Mucosa of rectum (tissue), 2 donors: Measurements from ENCODE around the gene DENND1A.
A peak's percentile ranks its signal among the peaks of the same experiment; 100 is the strongest.
"Not testable (repeated sequence)": the region's sequence is repeated elsewhere in the genome, so short reads cannot be mapped to it uniquely, and the experiment has no call there.

Experiments
- H3K27ac ChIP-seq, 2 donors: one replicate each; pipeline ENCODE4 v1.7.0; 2013; ENCODE audit warnings: inconsistent platforms in 2 of 2, low read depth in 2 of 2, low read length in 2 of 2
- H3K27me3 ChIP-seq, 2 donors: one replicate each; pipeline ENCODE4 v1.7.0; 2013; ENCODE audit warnings: low read length in 2 of 2; ENCODE audit not compliant: control insufficient read depth in 2 of 2, insufficient read depth in 2 of 2
- H3K36me3 ChIP-seq, 2 donors: one replicate each; pipeline ENCODE4 v1.7.0; 2013; ENCODE audit warnings: low read length in 2 of 2; ENCODE audit not compliant: control insufficient read depth in 2 of 2, insufficient read depth in 2 of 2
- H3K4me1 ChIP-seq, 2 donors: one replicate each; pipeline ENCODE4 v1.7.0; 2013; ENCODE audit warnings: low read length in 2 of 2, mild to moderate bottlenecking in 1 of 2; ENCODE audit not compliant: control insufficient read depth in 2 of 2, insufficient read depth in 2 of 2
- H3K4me3 ChIP-seq, 2 donors: one replicate each; pipeline ENCODE4 v1.7.0; 2013; ENCODE audit warnings: low read length in 2 of 2
- H3K9ac ChIP-seq, 2 donors: one replicate each; pipeline ENCODE4 v1.7.0; 2013; ENCODE audit warnings: low read length in 2 of 2, low read depth in 1 of 2, mild to moderate bottlenecking in 1 of 2
- H3K9me3 ChIP-seq, 2 donors: one replicate each; pipeline ENCODE4 v1.7.0; 2013; ENCODE audit warnings: low read length in 2 of 2; ENCODE audit not compliant: control insufficient read depth in 2 of 2
- donor health status: healthy.
- donor health status: Normal muscosa, but diverticular disease.

The DENND1A gene

GRCh38 chr9:123338710-123339665 lies 590.9 kb downstream of the DENND1A start:
- H3K9me3 ChIP-seq, result no peaks in the 10 kb centered on the region
- no peaks in the 10 kb centered on the region for H3K27me3 ChIP-seq
- peak overlapping the region; percentile 25 to 58 for H3K4me3 ChIP-seq
- H3K9ac ChIP-seq, result peak overlapping the region in 1 of 2 donors; percentile 41
- peak overlapping the region; percentile 54 to 72 for H3K27ac ChIP-seq
- peaks cover 0 to 10% of the 10 kb centered on the region in 2 donors for H3K4me1 ChIP-seq
- no peaks in the 10 kb centered on the region for H3K36me3 ChIP-seq

GRCh38 chr9:123337971-123338370 lies 592.0 kb downstream of the DENND1A start:
- Histone ChIP-seq H3K36me3 (no peaks in the 10 kb centered on the region), H3K9me3 (no peaks in the 10 kb centered on the region), H3K27ac (peak overlapping the region in 1 of 2 donors; percentile 72), H3K4me1 (peaks cover 0 to 10% of the 10 kb centered on the region in 2 donors), H3K9ac (no peak overlapping the region), H3K4me3 (no peak overlapping the region), H3K27me3 (no peaks in the 10 kb centered on the region)

- Histone ChIP-seq H3K4me3 (no peak overlapping the region), H3K9ac (no peak overlapping the region), H3K27me3 (no peaks in the 10 kb centered on the region), H3K9me3 (no peaks in the 10 kb centered on the region), H3K36me3 (no peaks in the 10 kb centered on the region), H3K4me1 (peaks cover 0 to 10% of the 10 kb centered on the region in 2 donors), H3K27ac (no peak overlapping the region)
These were observed 593.0 kb downstream of the DENND1A start for GRCh38 chr9:123336959-123337358.

GRCh38 chr9:123336449-123336848 lies 593.5 kb downstream of the DENND1A start:
- no peaks in the 10 kb centered on the region for H3K9me3 ChIP-seq
- H3K36me3 ChIP-seq, result no peaks in the 10 kb centered on the region
- H3K27me3 ChIP-seq, result no peaks in the 10 kb centered on the region
- no peak overlapping the region for H3K9ac ChIP-seq
- H3K27ac ChIP-seq, result no peak overlapping the region
- no peak overlapping the region for H3K4me3 ChIP-seq
- peaks cover 0 to 10% of the 10 kb centered on the region in 2 donors for H3K4me1 ChIP-seq

- no peaks in the 10 kb centered on the region for H3K9me3 ChIP-seq
- no peak overlapping the region for H3K9ac ChIP-seq
- H3K4me3 ChIP-seq, result no peak overlapping the region
- no peak overlapping the region for H3K27ac ChIP-seq
- H3K27me3 ChIP-seq, result no peaks in the 10 kb centered on the region
- H3K4me1 ChIP-seq, result peaks cover 0 to 10% of the 10 kb centered on the region in 2 donors
- H3K36me3 ChIP-seq, result no peaks in the 10 kb centered on the region
These were observed 594.0 kb downstream of the DENND1A start for GRCh38 chr9:123335986-123336329.

GRCh38 chr9:123335193-123335985 lies 594.5 kb downstream of the DENND1A start:
- Histone ChIP-seq H3K27ac (no peak overlapping the region), H3K4me3 (no peak overlapping the region), H3K27me3 (no peaks in the 10 kb centered on the region), H3K36me3 (no peaks in the 10 kb centered on the region), H3K9ac (no peak overlapping the region), H3K4me1 (peaks cover 0 to 10% of the 10 kb centered on the region in 2 donors), H3K9me3 (no peaks in the 10 kb centered on the region)

- Histone ChIP-seq H3K4me3 (no peak overlapping the region), H3K9me3 (no peaks in the 10 kb centered on the region), H3K27ac (no peak overlapping the region), H3K4me1 (peaks cover 0 to 5% of the 10 kb centered on the region in 2 donors), H3K27me3 (no peaks in the 10 kb centered on the region), H3K9ac (no peak overlapping the region), H3K36me3 (no peaks in the 10 kb centered on the region)
These were observed 595.3 kb downstream of the DENND1A start for GRCh38 chr9:123334639-123335038.

GRCh38 chr9:123333058-123333669 lies 596.8 kb downstream of the DENND1A start:
- H3K9ac ChIP-seq, H3K27ac ChIP-seq, H3K4me3 ChIP-seq, H3K27me3 ChIP-seq, H3K36me3 ChIP-seq, H3K9me3 ChIP-seq, H3K4me1 ChIP-seq: not testable (repeated sequence)

GRCh38 chr9:123331346-123332060 lies 598.4 kb downstream of the DENND1A start:
- H3K27me3 ChIP-seq, result no peaks in the 10 kb centered on the region
- H3K9ac ChIP-seq, result no peak overlapping the region
- no peaks in the 10 kb centered on the region for H3K36me3 ChIP-seq
- peaks cover 7 to 9% of the 10 kb centered on the region in 2 donors for H3K4me1 ChIP-seq
- no peak overlapping the region for H3K27ac ChIP-seq
- no peak overlapping the region for H3K4me3 ChIP-seq
- no peaks in the 10 kb centered on the region for H3K9me3 ChIP-seq
